HG03097 (cell line): ENCODE measurements around the gene ARFGAP1.

Source experiments
- ATAC-seq: cut with Tn5 transposase; IDR thresholded peaks from one replicate; pipeline ENCODE4 v1.9.1; 2021; ENCODE audit not compliant: unreplicated experiment, low FRiP score

Gene ARFGAP1

DNA sequence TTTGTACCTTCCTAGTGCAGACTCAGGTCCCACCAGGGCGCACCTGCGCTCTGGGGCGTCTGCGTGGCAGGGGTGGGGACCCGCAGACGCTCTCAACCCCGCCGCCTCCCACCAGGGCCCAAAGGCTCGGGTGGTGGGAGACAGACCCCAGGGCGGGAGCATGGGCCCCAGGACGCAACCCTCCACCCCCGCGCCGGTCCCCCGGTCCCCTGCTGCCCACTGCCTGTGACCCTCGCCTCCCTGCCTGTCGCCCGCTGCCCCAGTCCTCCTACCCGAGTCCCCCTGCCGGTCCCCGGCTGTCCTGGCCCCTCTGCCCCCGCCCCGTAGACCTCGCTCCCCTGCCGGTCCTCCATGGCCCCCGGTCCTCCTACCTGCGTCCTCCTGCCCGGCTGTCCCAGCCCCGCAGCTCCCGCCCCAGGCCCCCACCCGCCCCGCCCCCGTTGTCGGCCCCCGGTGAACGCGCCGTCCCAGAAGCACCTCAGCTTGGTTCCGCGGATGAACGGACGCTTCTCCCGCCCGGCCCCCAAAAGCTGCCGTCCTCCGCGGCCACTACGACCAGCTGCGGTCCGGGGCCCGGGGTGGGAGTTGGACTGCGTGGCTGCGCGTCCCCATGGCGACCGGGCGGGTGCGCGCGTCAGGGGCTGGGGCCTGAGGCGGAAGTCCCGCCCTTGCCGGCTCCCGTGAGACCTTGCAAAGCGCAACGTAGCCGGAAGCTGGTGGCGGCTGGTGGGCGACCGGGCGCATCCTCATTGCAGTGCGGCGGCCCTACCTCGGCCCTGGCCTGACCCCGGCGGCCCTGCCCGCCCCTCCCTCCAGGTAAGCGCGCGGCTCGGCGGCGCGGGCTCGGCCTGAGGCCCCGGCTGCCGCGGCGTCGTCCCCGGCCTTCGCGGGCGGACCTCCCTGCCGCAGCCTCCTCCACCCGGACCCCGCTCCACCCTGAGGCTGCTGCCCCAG is at the start of gene ARFGAP1:
ARFGAP1 (plus strand) TSS at position 709 of the 954 bp plus-strand sequence. CDS start 2,768 bp downstream, outside the sequence.
- no peak for ATAC-seq

GRCh38 chr20:63223121-63223825 is 49.3 kb upstream of the ARFGAP1 start:
- no peak for ATAC-seq

DNA sequence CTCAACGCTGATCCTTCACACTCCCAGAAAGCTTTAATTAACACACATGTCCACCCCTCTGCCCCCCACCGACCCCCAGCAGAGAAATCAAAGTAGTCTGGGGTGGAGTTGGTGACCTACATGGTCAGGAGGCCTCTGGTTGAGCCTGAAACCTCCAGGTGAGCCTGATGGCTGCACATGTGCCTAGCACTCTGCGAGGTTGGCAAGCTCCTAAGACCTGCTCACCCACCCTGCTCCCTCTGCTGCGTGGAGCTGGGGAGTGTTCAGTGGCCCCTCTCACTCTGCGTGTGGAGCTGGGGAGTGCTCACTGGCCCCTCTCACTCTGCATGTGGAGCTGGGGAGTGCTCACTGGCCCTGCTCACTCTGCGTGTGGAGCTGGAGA is 48.8 kb upstream of the ARFGAP1 start:
- no peak for ATAC-seq

GRCh38 chr20:63224412-63225081 is 48.1 kb upstream of the ARFGAP1 start:
- no peak for ATAC-seq

DNA sequence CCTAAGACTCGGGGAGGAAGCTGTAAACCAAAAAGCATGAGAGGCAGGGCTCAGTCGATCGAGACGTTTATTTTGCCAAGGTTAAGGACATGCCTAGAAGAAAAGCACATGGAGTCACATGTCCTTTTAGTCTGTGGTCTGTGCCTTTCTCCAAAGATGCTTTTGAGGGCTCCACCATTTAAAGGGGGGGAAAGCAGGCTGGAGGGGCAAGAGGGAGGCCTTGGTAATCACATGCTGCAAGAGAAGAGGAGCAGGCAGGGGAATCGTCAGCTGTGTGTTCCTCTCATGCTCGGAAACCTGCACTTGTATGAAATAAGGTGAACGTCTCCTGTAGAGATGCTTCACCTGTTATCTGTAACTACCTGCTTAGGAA is 47.5 kb upstream of the ARFGAP1 start:
- no peak for ATAC-seq

- ATAC-seq = no peak
Observed at GRCh38 chr20:63226042-63226943, 46.3 kb upstream of the ARFGAP1 start.

- no peak for ATAC-seq
Observed at GRCh38 chr20:63227260-63227659, 45.4 kb upstream of the ARFGAP1 start.

DNA sequence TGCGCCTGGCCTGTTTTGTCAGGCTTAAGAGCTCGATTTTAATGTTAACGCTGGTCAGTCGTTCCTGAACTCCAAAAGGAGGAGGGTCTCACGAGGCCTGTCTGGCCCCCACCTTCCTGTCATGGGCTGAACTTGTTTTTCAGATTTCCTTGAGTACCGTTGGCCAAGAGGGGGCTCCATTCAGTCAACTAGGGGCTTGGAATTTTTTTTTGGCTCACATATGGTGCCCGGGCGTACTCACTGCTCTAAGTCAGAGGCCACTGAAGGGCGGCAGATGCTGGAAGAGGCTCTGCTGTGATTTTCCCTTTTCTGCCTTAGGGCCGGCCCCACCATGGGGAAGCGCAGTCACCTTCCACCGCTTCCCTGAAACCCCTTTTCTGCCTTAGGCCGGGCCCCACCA is 43.8 kb upstream of the ARFGAP1 start:
- no peak for ATAC-seq

- no peak for ATAC-seq
Observed at GRCh38 chr20:63230800-63231268, 41.8 kb upstream of the ARFGAP1 start.

DNA sequence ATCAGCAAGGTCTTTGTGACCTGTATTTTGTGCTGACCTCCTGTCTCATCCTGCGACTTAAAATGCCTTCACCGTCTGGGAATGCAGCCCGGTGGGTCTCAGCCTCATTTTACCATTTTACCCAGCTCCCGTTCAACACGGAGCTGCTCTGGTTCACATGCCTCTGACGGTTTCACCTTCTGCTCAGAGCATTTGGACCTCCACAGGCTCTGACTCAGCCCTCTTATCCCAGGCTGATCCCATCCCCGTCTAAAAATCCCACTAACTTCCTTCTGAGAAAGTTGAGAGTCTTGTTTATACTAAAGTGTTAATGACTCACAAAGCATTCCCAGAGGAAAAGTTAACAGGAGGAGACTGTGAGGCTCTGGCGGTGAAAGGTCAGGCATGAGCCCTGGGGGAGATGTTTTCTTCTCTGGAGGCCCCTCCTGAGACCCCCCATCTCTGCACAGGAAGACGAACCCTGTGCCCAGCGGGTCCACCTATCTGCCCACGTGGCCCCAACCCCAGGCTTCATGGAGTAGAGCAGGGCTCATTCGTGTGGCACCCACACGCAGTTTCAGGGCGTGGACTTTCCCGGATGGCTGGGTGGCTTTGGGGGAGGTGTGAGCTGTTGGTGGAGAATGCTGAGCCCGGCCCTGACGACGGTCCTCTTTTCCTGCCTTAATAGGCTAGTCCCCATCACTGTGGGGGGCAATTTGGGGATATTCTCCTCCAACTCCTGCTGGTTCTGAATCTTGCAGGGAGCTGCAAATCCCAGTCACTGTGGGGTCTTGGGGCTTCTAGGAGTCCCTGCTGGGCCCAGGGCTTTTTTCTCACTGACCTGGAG is 40.2 kb upstream of the ARFGAP1 start:
- no peak for ATAC-seq

DNA sequence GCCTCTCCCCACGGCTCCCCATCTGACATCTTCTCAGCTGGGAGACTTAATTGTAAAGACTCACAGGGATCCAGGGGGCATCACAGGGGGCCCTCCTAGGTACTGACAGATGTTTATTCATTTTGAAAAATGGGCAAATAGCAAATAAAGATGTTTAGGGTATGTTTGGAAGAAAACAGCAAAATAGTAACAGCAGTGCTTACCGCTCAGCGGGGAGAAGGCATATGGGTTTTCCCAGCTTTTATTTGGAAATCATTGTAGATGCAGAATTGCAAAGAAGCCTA is 39.6 kb upstream of the ARFGAP1 start:
- no peak for ATAC-seq

GRCh38 chr20:63233924-63234323 is 38.7 kb upstream of the ARFGAP1 start:
- ATAC-seq = no peak

- no peak for ATAC-seq
Observed at GRCh38 chr20:63234693-63235398, 37.8 kb upstream of the ARFGAP1 start.

- ATAC-seq = no peak
Observed at GRCh38 chr20:63235399-63235983, 37.1 kb upstream of the ARFGAP1 start, which contains the start of gene BIRC7. Gene BIRC7, plus strand, starts transcription at chr20:63235905. Its CDS starts 192 bp downstream, at chr20:63236097.

- no peak for ATAC-seq
Observed at GRCh38 chr20:63236116-63236837, 36.3 kb upstream of the ARFGAP1 start.

DNA sequence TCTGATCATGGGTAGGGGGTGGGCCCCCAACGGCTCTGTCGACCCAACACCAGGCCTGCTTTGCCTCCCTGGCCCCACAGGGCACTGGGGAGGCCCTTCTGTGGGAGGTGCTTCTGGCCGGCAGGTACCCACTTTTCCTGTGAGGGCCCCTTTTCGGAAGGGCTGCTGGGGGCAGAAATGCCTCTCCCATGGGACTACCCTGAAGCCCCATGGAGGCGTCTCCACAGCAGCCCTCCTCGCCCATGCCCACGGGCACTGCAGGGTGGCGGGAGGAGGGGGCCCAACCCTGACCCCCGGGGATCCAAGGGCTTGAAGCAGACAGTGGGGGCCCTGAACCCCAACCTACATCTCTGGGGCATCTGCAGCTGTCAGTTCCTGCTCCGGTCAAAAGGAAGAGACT is 34.6 kb upstream of the ARFGAP1 start:
- no peak for ATAC-seq

DNA sequence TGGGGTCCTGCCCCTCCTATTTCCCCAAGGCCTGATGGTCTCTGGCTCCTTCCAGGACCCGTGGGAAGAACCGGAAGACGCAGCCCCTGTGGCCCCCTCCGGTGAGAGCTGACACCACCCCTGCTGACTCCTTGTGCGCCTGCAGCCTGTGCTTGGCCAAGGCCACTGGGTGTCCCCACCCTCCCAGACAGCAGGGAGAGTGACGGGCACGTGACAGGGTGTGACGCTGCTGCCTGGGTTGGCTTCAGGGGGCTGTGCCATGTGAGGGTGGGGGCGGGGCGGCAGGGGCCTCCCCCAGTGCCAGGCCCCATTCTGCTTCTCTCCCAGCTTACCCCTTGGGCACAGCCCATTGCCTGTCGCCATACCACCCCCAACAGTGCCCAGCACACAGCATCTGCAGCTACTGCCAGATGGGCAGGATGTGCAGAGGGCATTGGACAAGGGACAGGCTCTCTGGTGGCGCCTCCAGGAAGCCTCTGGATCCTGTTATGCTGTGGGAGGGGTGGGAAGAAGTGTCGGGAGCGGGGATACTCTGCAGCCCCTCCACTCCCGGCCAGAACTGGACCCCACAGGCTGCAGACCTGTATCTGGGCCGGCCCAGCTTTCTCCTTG is 34.0 kb upstream of the ARFGAP1 start:
- ATAC-seq = no peak
